Measurements from ENCODE around the gene BHLHE41. TPM values are rescaled to one million over a fixed set of nuclear protein-coding genes. Genes with fewer than 3 reads are reported as not detected.

The BHLHE41 gene
- total and polyA plus RNA-seq, 9 of the 15 experiments (the other 6 are each of a cell fraction or from before 2014, with no cell fraction given): not detected

DNA sequence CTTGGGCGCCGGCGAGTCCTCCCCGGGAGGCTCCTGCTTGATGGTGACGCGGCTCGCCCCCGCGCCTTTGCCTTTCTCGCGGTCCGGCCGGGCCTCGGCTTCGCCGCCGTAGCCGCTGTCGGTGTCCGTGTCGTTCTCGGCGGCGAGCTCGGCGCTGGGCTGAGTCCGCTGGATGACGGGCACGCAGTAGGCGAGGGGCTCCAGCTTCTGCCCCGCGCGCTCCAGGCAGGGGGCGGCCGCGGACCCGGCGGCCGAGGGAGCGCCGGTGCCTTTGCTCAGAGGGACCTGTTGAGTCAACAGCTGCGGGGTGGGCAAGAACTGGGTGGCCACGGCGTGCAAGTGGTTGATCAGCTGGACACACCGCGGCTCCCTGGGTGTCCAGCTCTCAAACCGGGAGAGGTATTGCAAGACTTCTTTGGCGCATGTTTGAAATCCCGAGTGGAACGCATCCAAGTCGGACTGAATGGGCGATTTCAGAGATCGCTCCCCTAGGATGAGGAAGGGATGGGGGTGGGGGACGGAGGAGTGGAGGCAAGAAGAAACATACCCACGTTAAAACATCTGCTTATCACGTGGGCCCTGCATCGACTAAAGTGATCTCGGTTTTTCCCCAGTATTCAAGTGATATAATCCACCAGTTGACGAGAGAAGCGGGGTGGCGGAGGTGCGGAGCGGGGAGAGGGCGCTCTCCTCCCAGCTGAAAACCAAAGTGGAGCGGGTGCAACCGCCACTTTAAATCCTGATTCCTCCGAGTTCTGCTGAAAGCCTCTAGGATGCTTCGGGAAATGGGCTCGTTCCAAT, 2.0 kb downstream of the BHLHE41 start (continued):
- TF ChIP-seq ARID1B (IDR thresholded peaks at IDR 0.05) (no peak), POLR2AphosphoS2 (IDR thresholded peaks at IDR 0.05; ENCODE audit: low read length) (no peak), PML (IDR thresholded peaks at IDR 0.05; ENCODE audit: low read length) (no peak), NFE2L1 (tag; IDR thresholded peaks at IDR 0.05; ENCODE audit: borderline replicate concordance, low read depth) (no peak), ZNF282 (CRISPR knock-in tag; IDR thresholded peaks at IDR 0.05) (no peak), CBX2 (IDR thresholded peaks at IDR 0.05; ENCODE audit: insufficient read depth, low read length, poor library complexity, severe bottlenecking) (peak; percentile 79), STAT5B (CRISPR knock-in tag; IDR thresholded peaks at IDR 0.05) (no peak), HDAC8 (tag; IDR thresholded peaks at IDR 0.05) (no peak), EZH2 (IDR thresholded peaks at IDR 0.05; ENCODE audit: borderline replicate concordance, low read depth, low read length) (peak; percentile 83), XRCC5 (IDR thresholded peaks at IDR 0.05; ENCODE audit: low read depth, low read length) (no peak), RAD21 (CRISPR knock-in tag; conservative IDR thresholded peaks at IDR 0.05 in 1 of 2, IDR thresholded peaks at IDR 0.05 in 1 of 2) (peak; percentile 63 to 70)
- TF ChIP-seq, protein P1, sequence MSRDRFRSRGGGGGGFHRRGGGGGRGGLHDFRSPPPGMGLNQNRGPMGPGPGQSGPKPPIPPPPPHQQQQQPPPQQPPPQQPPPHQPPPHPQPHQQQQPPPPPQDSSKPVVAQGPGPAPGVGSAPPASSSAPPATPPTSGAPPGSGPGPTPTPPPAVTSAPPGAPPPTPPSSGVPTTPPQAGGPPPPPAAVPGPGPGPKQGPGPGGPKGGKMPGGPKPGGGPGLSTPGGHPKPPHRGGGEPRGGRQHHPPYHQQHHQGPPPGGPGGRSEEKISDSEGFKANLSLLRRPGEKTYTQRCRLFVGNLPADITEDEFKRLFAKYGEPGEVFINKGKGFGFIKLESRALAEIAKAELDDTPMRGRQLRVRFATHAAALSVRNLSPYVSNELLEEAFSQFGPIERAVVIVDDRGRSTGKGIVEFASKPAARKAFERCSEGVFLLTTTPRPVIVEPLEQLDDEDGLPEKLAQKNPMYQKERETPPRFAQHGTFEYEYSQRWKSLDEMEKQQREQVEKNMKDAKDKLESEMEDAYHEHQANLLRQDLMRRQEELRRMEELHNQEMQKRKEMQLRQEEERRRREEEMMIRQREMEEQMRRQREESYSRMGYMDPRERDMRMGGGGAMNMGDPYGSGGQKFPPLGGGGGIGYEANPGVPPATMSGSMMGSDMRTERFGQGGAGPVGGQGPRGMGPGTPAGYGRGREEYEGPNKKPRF (IDR thresholded peaks at IDR 0.05; ENCODE audit: low read depth, low read length): no peak
- TF ChIP-seq, protein P2, sequence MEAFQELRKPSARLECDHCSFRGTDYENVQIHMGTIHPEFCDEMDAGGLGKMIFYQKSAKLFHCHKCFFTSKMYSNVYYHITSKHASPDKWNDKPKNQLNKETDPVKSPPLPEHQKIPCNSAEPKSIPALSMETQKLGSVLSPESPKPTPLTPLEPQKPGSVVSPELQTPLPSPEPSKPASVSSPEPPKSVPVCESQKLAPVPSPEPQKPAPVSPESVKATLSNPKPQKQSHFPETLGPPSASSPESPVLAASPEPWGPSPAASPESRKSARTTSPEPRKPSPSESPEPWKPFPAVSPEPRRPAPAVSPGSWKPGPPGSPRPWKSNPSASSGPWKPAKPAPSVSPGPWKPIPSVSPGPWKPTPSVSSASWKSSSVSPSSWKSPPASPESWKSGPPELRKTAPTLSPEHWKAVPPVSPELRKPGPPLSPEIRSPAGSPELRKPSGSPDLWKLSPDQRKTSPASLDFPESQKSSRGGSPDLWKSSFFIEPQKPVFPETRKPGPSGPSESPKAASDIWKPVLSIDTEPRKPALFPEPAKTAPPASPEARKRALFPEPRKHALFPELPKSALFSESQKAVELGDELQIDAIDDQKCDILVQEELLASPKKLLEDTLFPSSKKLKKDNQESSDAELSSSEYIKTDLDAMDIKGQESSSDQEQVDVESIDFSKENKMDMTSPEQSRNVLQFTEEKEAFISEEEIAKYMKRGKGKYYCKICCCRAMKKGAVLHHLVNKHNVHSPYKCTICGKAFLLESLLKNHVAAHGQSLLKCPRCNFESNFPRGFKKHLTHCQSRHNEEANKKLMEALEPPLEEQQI (IDR thresholded peaks at IDR 0.05): no peak
- TF ChIP-seq, protein P3, sequence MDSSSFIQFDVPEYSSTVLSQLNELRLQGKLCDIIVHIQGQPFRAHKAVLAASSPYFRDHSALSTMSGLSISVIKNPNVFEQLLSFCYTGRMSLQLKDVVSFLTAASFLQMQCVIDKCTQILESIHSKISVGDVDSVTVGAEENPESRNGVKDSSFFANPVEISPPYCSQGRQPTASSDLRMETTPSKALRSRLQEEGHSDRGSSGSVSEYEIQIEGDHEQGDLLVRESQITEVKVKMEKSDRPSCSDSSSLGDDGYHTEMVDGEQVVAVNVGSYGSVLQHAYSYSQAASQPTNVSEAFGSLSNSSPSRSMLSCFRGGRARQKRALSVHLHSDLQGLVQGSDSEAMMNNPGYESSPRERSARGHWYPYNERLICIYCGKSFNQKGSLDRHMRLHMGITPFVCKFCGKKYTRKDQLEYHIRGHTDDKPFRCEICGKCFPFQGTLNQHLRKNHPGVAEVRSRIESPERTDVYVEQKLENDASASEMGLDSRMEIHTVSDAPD (CRISPR knock-in tag; IDR thresholded peaks at IDR 0.05): no peak

Data from K562 (cell line).